GM12892 (cell line): ENCODE results near the gene LIMS2.

Source experiments
- POLR2A ChIP-seq: IDR thresholded peaks from 2 replicates; pipeline ENCODE4 v1.6.1; 2011; ENCODE audit warnings: low read depth, low read length, control low read depth
- POLR2AphosphoS5 ChIP-seq: IDR thresholded peaks from 2 replicates; pipeline ENCODE4 v1.6.1; 2011; ENCODE audit warnings: low read depth, low read length, control low read depth
- TAF1 ChIP-seq: IDR thresholded peaks from 2 replicates; pipeline ENCODE4 v1.6.1; 2011; ENCODE audit warnings: low read depth, mild to moderate bottlenecking, control low read depth, low read length, borderline replicate concordance

GRCh38 chr2:127688405-127688804, 13.1 kb upstream of the LIMS2 start:
- TF ChIP-seq POLR2A (no peak), POLR2AphosphoS5 (no peak), TAF1 (no peak)
